ENCODE measurements around the gene ADD2. TPM values are rescaled to one million over a fixed set of nuclear protein-coding genes. Genes with fewer than 3 reads are reported as not detected.

The ADD2 gene
- total RNA-seq, 2 experiments from 2014 or later, result 16.8 to 19.5 TPM

GRCh38 chr2:70778676-70779075 lies 10.7 kb upstream of the ADD2 start:
- Mint-ChIP-seq H3K4me3 (no peak overlapping the region), H3K27ac (no peak overlapping the region), H3K4me1 (no peaks in the 10 kb centered on the region), H3K27me3 (peaks cover 48% of the 10 kb centered on the region), H3K9me3 (no peaks in the 10 kb centered on the region), H3K36me3 (ENCODE audit: low read depth) (no peaks in the 10 kb centered on the region)
- no peak for DNase-seq
- ChIA-PET POLR2A (no interaction called here), CTCF (interaction anchor here (1.4 kb wide), 1 partner anchor 92 kb away, joined by 3 read pairs; no protein-coding TSS in a partner anchor)

- Mint-ChIP-seq H3K27me3 (peaks cover 58% of the 10 kb centered on the region), H3K4me3 (no peak overlapping the region), H3K9me3 (no peaks in the 10 kb centered on the region), H3K4me1 (no peaks in the 10 kb centered on the region), H3K27ac (no peak overlapping the region), H3K36me3 (ENCODE audit: low read depth) (no peaks in the 10 kb centered on the region)
- no peak for DNase-seq
- POLR2A ChIA-PET, result no interaction called here
- CTCF ChIA-PET, result interaction anchor here (1.4 to 1.5 kb wide), 2 partner anchors 19 to 171 kb away, joined by 4 read pairs; no protein-coding TSS in a partner anchor
Measured at GRCh38 chr2:70777450-70777849, 9.4 kb upstream of the ADD2 start.

- ChIA-PET POLR2A (no interaction called here), CTCF (interaction anchor here (1.4 to 1.5 kb wide), 2 partner anchors 21 to 172 kb away, joined by 4 read pairs; no protein-coding TSS in a partner anchor)
- Mint-ChIP-seq H3K27ac (no peak overlapping the region), H3K4me3 (no peak overlapping the region), H3K36me3 (ENCODE audit: low read depth) (no peaks in the 10 kb centered on the region), H3K27me3 (peaks cover 58% of the 10 kb centered on the region), H3K9me3 (no peaks in the 10 kb centered on the region), H3K4me1 (no peaks in the 10 kb centered on the region)
- no peak for DNase-seq
Measured at GRCh38 chr2:70776266-70776665, 8.3 kb upstream of the ADD2 start.

GRCh38 chr2:70775141-70775540 lies 7.1 kb upstream of the ADD2 start:
- no peaks in the 10 kb centered on the region for H3K36me3 Mint-ChIP-seq (ENCODE audit: low read depth)

GRCh38 chr2:70772486-70773155 lies 4.6 kb upstream of the ADD2 start:
- peaks cover 54% of the 10 kb centered on the region for H3K27me3 Mint-ChIP-seq
- POLR2A ChIA-PET, result no interaction called here
- no peaks in the 10 kb centered on the region for H3K36me3 Mint-ChIP-seq (ENCODE audit: low read depth)
- no peak overlapping the region for H3K27ac Mint-ChIP-seq
- no peak overlapping the region for H3K4me3 Mint-ChIP-seq
- CTCF ChIA-PET, result interaction anchor here (0.6 to 1.4 kb wide), 3 partner anchors 21 to 878 kb away, joined by 3 read pairs; no protein-coding TSS in a partner anchor
- DNase-seq, result no peak
- no peaks in the 10 kb centered on the region for H3K9me3 Mint-ChIP-seq
- peaks cover 12% of the 10 kb centered on the region for H3K4me1 Mint-ChIP-seq

More at GRCh38 chr2:70775141-70775540, 7.1 kb upstream of the ADD2 start:
- DNase-seq, result no peak
- Mint-ChIP-seq H3K27me3 (peaks cover 51% of the 10 kb centered on the region), H3K27ac (no peak overlapping the region), H3K4me1 (no peaks in the 10 kb centered on the region), H3K4me3 (no peak overlapping the region), H3K9me3 (no peaks in the 10 kb centered on the region)
- ChIA-PET POLR2A (interaction anchor here (0.6 kb wide), 2 partner anchors 89 to 91 kb away, joined by 3 to 4 read pairs; no protein-coding TSS in a partner anchor), CTCF (interaction anchor here (0.7 kb wide), 1 partner anchor 136 kb away, joined by 3 read pairs; no protein-coding TSS in a partner anchor)

- Mint-ChIP-seq H3K9me3 (no peaks in the 10 kb centered on the region), H3K4me1 (peaks cover 18% of the 10 kb centered on the region), H3K4me3 (no peak overlapping the region), H3K36me3 (ENCODE audit: low read depth) (no peaks in the 10 kb centered on the region), H3K27ac (no peak overlapping the region), H3K27me3 (peaks cover 55% of the 10 kb centered on the region)
- ChIA-PET POLR2A (no interaction called here), CTCF (no interaction called here)
- no peak for DNase-seq
Measured at GRCh38 chr2:70771446-70771845, 3.4 kb upstream of the ADD2 start.

GRCh38 chr2:70769450-70769849 lies 1.4 kb upstream of the ADD2 start:
- Mint-ChIP-seq H3K4me3 (no peak overlapping the region), H3K27me3 (peaks cover 50% of the 10 kb centered on the region), H3K36me3 (ENCODE audit: low read depth) (no peaks in the 10 kb centered on the region), H3K4me1 (peaks cover 23% of the 10 kb centered on the region), H3K27ac (no peak overlapping the region), H3K9me3 (no peaks in the 10 kb centered on the region)
- DNase-seq, result no peak
- ChIA-PET POLR2A (no interaction called here), CTCF (interaction anchor here (1.6 to 1.7 kb wide), 2 partner anchors 10 to 28 kb away, joined by 3 to 5 read pairs; no protein-coding TSS in a partner anchor)

- no peak for DNase-seq
- no peaks in the 10 kb centered on the region for H3K9me3 Mint-ChIP-seq
- H3K4me3 Mint-ChIP-seq, result peak overlapping the region; percentile 50
- ChIA-PET POLR2A (no interaction called here), CTCF (interaction anchor here (0.9 to 1.7 kb wide), 8 partner anchors 9 to 180 kb away, joined by 3 to 7 read pairs (median 3); no protein-coding TSS in a partner anchor)
- no peaks in the 10 kb centered on the region for H3K36me3 Mint-ChIP-seq (ENCODE audit: low read depth)
- H3K27ac Mint-ChIP-seq, result no peak overlapping the region
- peaks cover 23% of the 10 kb centered on the region for H3K4me1 Mint-ChIP-seq
- H3K27me3 Mint-ChIP-seq, result peaks cover 42% of the 10 kb centered on the region
Measured at GRCh38 chr2:70768590-70769085, 638 bp upstream of the ADD2 start.

- POLR2A ChIA-PET, result no interaction called here
- Mint-ChIP-seq H3K4me1 (peaks cover 23% of the 10 kb centered on the region), H3K4me3 (peak overlapping the region; percentile 80), H3K36me3 (ENCODE audit: low read depth) (no peaks in the 10 kb centered on the region), H3K27me3 (peaks cover 33% of the 10 kb centered on the region), H3K27ac (peak overlapping the region; percentile 81), H3K9me3 (no peaks in the 10 kb centered on the region)
- CTCF ChIA-PET, result interaction anchor here (1.2 to 1.5 kb wide), 2 partner anchors 16 to 19 kb away, joined by 5 to 7 read pairs; no protein-coding TSS in a partner anchor
- DNase-seq, result peak; percentile 24
Measured at GRCh38 chr2:70767079-70767698, 811 bp downstream of the ADD2 start.

GRCh38 chr2:70766357-70767078 lies 1.5 kb downstream of the ADD2 start:
- H3K36me3 Mint-ChIP-seq (ENCODE audit: low read depth), result no peaks in the 10 kb centered on the region
- DNase-seq, result no peak
- H3K9me3 Mint-ChIP-seq, result no peaks in the 10 kb centered on the region
- peak overlapping the region; percentile 77 for H3K4me3 Mint-ChIP-seq
- POLR2A ChIA-PET, result no interaction called here
- peaks cover 23% of the 10 kb centered on the region for H3K4me1 Mint-ChIP-seq
- peak overlapping the region; percentile 31 for H3K27ac Mint-ChIP-seq
- CTCF ChIA-PET, result interaction anchor here (0.6 to 1.3 kb wide), 2 partner anchors 15 to 148 kb away, joined by 3 read pairs; no protein-coding TSS in a partner anchor
- H3K27me3 Mint-ChIP-seq, result peaks cover 33% of the 10 kb centered on the region

- Mint-ChIP-seq H3K4me3 (no peak overlapping the region), H3K4me1 (peaks cover 23% of the 10 kb centered on the region), H3K9me3 (no peaks in the 10 kb centered on the region), H3K27ac (no peak overlapping the region), H3K36me3 (ENCODE audit: low read depth) (no peaks in the 10 kb centered on the region), H3K27me3 (peaks cover 33% of the 10 kb centered on the region)
- ChIA-PET POLR2A (no interaction called here), CTCF (interaction anchor here (0.8 to 1.3 kb wide), 3 partner anchors 14 to 31 kb away, joined by 3 read pairs; no protein-coding TSS in a partner anchor)
- no peak for DNase-seq
Measured at GRCh38 chr2:70765507-70765906, 2.5 kb downstream of the ADD2 start.

- Mint-ChIP-seq H3K36me3 (ENCODE audit: low read depth) (no peaks in the 10 kb centered on the region), H3K27ac (no peak overlapping the region), H3K27me3 (no peaks in the 10 kb centered on the region), H3K4me1 (no peaks in the 10 kb centered on the region), H3K9me3 (no peaks in the 10 kb centered on the region), H3K4me3 (no peak overlapping the region)
- ChIA-PET CTCF (interaction anchor here (1.5 kb wide), 1 partner anchor 9 kb away, joined by 5 read pairs; the partner anchor contains the start of gene ADD2), POLR2A (no interaction called here)
- no peak for DNase-seq
Measured at GRCh38 chr2:70759446-70759845, 8.6 kb downstream of the ADD2 start.

Measured in activated CD4-positive, alpha-beta T cell treated with anti-CD3 and anti-CD28 coated beads, Interleukin-2, amount 10 ng/mL, durations not matched to agents 7 days and 5 days (primary cell).